Stimulated activated CD4-positive, alpha-beta T cell treated with anti-CD3 and anti-CD28 coated beads, TNF-alpha, amount 100 ng/mL, for 1 hour (primary cell): ENCODE measurements around the gene TGFBI.

Experiments
- DNase-seq, 3 donors: peaks; one replicate each; pipeline ENCODE4 v3.0.0-alpha.2; 2020; ENCODE audit warnings: low read depth in 3 of 3, low spot score in 1 of 3

TGFBI gene

DNA sequence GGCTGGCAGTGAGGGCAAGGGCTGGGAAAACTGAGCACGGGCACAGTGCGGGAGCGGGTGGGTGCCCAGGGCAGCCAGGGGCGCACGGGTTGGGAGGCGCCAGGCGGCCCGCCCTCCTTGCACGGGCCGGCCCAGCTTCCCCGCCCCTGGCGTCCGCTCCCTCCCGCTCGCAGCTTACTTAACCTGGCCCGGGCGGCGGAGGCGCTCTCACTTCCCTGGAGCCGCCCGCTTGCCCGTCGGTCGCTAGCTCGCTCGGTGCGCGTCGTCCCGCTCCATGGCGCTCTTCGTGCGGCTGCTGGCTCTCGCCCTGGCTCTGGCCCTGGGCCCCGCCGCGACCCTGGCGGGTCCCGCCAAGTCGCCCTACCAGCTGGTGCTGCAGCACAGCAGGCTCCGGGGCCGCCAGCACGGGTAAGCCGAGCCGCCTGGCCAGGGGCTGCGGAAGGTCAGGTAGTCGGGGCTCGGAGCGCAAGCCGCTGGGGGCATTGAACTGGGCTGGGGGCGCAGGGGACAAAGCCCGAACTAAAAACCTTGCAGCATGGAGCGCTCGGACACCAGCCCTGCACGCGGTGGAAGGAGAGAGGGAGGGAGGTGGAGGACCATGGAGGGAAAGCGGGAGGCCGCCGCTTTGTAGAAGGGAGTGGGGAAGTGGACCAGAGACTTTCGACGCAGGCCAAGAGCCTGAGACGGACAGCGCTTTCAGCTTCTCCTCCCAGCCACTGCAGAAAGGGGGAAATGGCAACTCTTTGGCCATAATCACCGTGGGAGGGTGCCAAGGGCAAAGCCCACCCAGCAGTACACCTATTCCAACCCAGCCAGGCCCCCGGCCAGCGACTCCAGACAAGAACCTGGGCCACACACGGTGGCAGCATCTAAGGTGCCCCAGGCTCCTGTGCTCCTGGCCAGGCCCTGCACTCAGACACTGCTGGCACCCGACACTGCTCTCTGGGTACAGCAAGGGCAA is at the start of gene TGFBI:
TGFBI (plus strand) TSS at position 207 of the 961 bp plus-strand sequence; CDS start at position 275, 68 bp downstream.
- no peak for DNase-seq

DNA sequence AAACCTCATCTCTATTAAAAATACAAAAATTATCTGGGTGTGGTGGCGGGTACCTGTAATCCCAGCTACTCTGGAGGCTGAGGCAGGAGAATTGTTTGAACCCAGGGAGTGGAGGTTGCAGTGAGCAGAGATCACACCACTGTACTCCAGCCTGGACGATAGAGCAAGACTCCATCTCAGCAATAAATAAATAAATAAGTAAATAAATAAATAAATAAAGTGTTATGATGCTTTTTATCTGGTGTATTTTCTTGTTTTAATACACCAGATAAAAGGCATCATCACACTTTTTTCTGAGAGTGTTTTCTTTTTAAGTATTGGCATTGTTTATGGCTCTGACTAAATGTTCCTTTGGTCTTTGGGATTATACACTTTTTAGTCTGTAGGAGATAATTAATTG is 49.8 kb upstream of the TGFBI start:
- DNase-seq = no peak

- DNase-seq = no peak
Observed at GRCh38 chr5:135979510-135979909, 49.3 kb upstream of the TGFBI start.

DNA sequence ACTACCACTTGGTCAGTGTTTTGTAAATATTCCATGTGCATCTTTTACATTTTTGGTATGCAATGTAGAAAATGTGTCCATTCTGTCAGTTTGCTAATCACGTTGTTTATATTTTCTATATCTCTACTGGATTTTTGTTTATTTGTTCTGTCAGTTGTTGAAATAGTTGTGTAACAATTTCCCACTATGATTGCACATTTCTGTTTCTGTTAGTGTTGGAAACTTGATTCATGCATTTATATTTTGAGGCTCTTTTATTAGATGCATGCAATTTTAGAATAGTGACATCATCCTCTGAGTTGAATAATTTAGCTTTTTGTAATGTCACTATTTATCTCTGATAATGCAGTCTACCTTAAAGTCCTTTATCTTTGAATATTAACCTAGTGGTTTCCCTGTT is 48.2 kb upstream of the TGFBI start:
- DNase-seq = no peak

- DNase-seq = no peak
Observed at GRCh38 chr5:135985951-135986350, 42.8 kb upstream of the TGFBI start.

- DNase-seq = no peak
Observed at GRCh38 chr5:135986401-135986800, 42.4 kb upstream of the TGFBI start.

DNA sequence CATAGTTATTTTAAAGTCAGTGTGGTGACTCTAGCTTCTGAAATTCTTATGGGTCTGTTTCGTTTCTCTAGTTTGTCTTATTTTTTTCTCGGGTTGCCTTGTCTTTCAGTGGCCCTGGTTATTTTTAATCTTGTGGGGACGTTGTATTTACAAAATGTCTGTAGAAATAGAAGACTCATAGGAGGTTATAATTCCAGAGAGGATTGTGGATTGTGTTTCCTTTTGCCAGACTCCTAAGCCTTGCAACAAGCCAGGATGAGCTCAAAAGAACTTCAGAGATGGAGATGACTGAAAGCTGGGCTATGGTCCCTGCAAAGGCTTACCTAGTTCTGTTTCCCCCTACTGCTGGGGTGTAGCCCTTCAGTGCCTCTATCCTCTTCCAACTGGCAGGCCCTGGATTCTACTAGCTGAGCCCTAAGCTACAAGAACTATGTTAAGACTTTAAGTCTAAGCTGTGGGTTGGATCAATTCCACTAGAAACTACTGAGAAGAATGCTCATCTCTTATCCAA is 41.8 kb upstream of the TGFBI start:
- no peak for DNase-seq

DNA sequence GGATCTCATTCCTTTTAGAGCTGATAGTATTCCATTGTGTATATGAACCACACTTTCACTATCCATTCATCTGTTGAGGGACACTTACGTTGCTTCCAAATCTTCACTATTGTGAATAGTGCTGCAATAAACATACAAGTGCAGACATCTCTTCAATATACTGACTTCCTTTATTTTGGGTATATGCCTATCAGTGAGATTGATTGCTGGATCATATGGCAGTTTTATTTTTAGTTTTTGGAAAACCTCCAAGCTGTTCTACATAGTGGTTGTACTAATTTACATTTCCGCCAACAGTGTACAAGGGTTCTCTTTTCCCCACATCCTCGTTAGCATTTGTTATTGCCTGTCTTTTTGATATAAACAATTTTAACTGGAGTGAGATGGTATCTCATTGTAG is 40.2 kb upstream of the TGFBI start:
- no peak for DNase-seq

DNA sequence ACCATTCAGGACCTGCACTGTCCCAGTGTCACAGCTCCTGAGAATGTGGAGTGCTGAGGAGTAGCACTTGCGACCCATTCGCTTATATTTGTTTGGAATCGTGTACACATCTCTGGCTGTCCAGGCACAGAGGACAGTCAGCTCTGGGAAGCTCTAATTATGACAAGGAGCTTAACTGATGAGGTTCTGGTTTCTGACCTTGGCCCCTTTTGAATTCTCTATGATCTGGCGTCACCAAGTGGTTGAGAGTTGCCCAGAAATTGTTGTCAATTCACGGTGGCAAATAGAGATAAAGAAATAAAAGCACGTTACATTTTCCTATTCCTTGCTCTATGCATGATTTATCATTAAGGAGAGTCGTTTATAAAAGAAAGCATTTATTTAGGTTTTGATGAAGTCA is 39.1 kb upstream of the TGFBI start:
- DNase-seq = no peak

- no peak for DNase-seq
Observed at GRCh38 chr5:135990528-135991255, 38.1 kb upstream of the TGFBI start.

DNA sequence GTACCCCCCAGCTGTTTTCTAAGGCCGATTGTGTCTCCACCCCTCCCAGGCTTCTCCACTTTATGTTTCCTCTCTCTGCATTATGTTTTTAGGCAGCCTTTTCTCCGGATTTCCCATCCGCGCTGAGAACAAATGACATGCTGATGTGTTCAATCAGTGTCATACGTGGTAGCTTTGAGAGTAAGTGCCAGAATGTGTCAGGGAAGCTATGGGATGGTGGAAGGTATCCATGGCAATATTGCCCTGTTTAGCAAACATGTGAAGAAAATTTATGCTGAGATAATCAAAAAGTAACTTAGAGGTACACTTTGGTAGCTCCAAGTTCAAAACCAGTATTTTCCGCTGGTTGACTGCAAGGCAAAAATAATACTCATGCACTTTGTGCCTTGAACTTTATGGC is 37.4 kb upstream of the TGFBI start:
- DNase-seq = no peak

DNA sequence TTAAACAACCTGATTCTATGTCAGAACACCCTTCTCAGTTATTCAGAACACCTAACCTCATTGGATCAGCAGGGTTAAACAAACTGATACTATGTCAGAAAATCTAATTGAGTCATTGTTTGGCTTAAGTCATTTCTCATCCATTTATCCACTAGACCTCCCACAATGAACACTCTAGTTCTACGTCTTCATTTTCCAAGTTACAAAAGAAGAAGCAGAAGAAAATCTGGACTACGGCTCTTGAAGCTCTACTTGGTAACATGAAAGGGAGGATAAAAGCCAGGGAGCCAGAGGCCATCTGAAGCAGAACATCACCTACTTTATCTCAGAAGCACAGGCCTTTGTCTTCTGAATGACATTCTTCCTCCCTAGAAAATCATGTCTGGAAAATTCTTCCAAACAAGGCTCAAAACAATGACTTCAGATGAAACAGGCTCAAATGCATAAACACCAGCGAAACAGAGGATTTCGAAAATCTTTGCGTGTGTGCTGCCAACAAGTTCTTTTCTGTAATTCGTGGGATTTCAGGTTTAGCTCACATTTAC is 35.4 kb upstream of the TGFBI start:
- DNase-seq = no peak

DNA sequence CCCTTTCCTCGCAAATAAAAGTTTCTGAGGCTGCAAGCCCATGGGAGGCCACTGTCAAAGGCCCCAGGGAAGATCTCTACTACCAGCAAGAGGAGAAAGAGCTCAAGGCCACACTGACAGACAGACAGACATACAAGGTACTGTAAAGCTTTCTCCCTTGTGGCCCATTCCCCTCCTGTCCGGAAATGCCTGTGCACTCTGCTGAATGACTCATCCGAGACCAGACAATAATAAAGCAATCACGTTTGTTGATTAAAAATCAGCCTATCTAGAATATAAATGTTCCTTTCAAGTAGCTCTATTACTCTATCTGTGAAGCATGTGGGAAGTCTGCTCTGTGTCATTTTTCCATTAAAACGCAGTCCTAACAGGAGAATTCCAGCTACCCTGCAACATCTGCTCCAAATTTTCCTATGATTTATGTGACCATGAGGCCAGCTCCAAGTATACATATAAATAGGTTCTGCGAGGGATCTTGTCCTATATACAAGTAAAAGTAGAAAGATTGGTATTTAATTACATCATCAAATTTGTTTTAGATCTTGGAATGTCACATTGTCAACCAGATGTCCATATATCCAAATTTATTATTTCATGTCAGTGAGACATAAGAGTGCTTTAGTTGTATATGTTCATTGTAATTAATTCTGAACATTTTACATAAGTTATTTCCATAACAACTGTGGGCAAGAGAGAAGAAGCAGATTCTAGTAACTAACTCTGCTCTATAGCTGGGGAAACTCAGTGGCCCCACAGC is 34.7 kb upstream of the TGFBI start:
- DNase-seq = no peak

- no peak for DNase-seq
Observed at GRCh38 chr5:135995976-135996375, 32.8 kb upstream of the TGFBI start.

DNA sequence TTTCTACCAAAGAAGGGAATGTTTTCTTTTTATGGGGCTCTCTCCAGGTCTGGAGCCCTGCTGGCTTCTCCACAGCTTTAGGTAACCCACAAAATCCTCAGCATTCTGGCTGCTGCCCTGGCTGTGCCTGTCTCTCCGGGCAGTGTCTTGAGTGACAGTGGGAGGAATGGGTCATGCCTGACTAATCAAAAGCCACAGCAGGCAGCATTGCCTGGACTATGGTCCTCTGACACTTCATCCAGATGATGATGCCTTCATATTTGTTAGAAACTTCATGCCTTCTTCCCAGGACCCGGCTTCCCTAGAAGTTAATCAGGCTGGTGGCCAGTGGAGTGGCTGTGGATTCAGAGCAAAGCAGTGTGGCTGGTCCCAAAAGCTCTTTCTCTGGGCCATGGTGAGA is 32.2 kb upstream of the TGFBI start:
- DNase-seq = no peak

DNA sequence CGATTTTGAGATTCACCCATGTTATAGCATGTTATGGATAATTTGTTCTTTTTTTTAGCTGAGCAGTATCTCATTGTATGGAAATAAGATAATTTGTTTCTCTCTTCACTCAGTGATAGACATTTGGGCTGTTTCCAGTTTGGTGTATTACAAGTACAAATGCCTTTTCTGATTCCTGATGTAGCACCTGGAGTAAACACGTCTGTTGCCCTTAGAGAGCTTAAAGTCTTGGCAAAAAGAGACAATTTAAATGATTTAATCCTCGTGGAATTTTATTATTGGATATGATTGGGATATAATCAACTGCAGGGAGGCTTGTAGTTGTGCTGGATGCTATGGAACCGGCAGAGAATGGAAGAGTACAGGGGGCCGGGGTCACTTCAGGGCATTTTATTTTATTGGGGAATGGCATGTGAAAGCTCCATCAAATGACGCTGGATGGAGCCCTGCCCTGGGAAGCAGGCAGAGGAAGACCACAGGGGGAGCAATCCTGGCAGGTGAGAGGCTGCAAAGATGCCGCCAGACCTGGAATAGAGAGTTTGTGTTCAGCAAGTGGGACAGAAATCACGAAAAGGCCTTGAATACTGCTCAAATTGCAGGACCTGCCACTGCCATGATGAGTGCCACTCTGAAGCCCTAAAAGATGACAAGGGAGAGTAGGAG is 31.0 kb upstream of the TGFBI start:
- no peak for DNase-seq

DNA sequence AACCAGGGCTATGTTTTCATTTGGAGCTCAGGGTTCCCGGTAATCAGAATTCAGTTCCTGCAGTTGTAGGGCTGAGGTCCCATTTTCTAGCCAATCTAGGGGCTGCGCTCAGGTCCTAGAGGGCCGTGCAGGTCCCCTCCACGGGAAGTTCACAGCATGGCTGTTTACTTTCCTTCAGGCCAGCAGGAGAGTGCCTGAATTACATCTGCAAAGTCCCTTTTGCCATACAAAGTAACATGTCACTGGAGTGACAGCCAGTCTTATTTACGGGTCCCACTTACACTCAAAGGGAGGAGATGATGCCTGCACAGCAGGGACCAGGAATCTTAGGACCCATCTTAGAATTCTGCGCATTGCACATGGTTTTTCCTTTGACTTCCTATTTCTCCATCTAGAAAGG is 29.9 kb upstream of the TGFBI start:
- DNase-seq = no peak

- DNase-seq = no peak
Observed at GRCh38 chr5:135999406-136000139, 29.2 kb upstream of the TGFBI start.

GRCh38 chr5:136000147-136000546 is 28.6 kb upstream of the TGFBI start:
- no peak for DNase-seq

DNA sequence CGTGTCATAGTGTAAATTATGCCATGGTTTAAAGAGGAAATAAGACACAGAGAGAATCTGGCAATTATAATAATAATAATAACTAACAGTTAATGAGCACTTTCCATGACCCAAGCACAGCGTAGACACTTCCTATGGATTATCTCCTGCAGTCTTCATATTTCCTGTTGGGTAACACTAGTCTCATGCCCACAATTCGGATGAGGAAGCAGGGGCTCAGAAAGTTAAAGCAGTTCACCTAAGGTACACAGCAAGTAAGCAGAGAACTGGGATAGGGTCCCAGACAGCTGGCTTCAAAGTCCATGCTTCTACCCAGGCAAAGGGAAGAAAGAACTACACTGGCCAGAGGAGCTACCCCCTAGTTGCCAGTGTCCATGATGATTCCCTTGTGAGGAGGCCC is 27.9 kb upstream of the TGFBI start:
- DNase-seq = no peak
